GM13976 (cell line): ENCODE data around the gene DDX10.
"Not testable (repeated sequence)": the region's sequence is repeated elsewhere in the genome, so short reads cannot be mapped to it uniquely, and the experiment has no call there.

Source experiments
- DNase-seq: peaks from one replicate; pipeline ENCODE4 v3.0.0; 2012; ENCODE audit warnings: low spot score
- CTCF ChIP-seq: IDR thresholded peaks from 2 replicates; pipeline ENCODE4 v1.5.1; 2012; ENCODE audit warnings: borderline replicate concordance, mild to moderate bottlenecking; ENCODE audit not compliant: insufficient read depth; ENCODE audit errors: extremely low read depth, missing control alignments, control extremely low read depth
- in situ Hi-C: fragments of 300-500 bp; cut with MboI; formaldehyde crosslinking; loops from one replicate; pipeline ENCODE4 v1.12.0; 2022; ENCODE audit warnings: low sequenced_read_pairs, mixed read lengths, inconsistent platforms; ENCODE audit not compliant: unreplicated experiment

The DDX10 gene

DNA sequence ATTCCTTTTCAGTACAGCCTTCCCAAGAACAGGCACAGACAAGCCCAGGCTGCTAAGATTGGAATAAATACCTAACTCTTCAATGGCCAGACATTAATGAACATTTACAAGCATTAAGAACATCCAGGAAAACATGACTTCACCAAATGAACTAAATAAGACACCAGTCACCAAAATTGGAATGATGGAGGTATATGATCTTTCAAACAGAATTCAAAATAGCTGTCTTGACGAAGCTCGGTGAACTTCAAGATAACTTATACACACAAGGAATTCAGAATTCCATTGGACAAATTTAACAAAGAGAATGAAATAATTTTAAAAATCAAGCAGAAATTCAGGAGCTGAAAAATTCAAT, 16.4 kb upstream of the DDX10 start:
- no peak for TF ChIP-seq CTCF
- in situ Hi-C loops: loop anchor here (10.0 to 25.0 kb wide), 2 partner anchors 234 to 411 kb away; no protein-coding TSS in a partner anchor
- no peak for DNase-seq

DNA sequence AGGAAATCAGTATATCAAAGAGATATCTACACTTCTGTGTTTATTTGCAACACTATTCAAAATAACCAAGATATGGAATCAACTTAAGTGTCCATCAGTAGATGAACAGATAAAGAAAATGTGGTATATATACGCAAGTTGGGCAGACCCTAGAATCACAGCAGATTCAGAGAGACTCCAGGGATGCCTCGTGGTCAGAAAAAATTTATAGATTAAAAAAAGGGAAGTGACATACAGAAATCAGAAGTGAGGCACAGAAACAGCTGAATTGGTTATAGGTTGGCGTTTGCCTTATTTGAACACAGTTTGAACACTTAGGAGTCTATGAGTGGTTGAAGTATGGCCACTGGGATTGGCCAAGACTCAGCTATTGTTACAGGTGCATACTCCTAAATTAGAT, 10.8 kb upstream of the DDX10 start:
- DNase-seq: not testable (repeated sequence)
- in situ Hi-C loops: loop anchor here (10.0 to 25.0 kb wide), 2 partner anchors 539 to 642 kb away; partner anchors contain the start of gene CUL5

- peak; percentile 35 for DNase-seq
- in situ Hi-C loops: loop anchor here (10.0 to 25.0 kb wide), 2 partner anchors 540 to 643 kb away; partner anchors contain the start of gene CUL5
- peak; percentile 21 for TF ChIP-seq CTCF
Observed at GRCh38 chr11:108654994-108655631, 9.8 kb upstream of the DDX10 start.

DNA sequence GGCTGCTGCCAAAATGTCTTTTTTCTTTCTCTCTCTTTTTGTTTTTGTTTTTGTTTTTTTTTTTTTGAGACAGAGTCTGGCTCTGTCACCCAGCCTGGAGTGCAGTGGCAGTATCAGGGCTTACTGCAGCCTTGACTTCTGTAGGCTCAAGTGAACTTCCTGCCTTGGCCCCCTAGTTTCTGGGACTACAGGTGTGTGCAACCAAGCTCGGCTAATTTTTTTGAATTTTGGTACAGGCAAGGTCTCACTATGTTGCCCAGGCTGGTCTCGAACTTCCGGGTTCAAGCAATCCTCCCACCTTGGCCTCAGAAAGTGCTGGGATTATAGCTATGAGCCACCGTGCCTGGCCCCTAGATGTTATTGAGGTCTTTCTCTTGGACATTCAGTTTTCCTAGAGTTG, 2.2 kb upstream of the DDX10 start:
- DNase-seq: no peak
- TF ChIP-seq CTCF: no peak
- in situ Hi-C loops: loop anchor here (25.0 kb wide), 1 partner anchor 650 kb away; the partner anchor contains the start of gene CUL5

- in situ Hi-C loops: loop anchor here (25.0 kb wide), 1 partner anchor 651 kb away; the partner anchor contains the start of gene CUL5
Observed at GRCh38 chr11:108663154-108663877, 1.6 kb upstream of the DDX10 start.

DNA sequence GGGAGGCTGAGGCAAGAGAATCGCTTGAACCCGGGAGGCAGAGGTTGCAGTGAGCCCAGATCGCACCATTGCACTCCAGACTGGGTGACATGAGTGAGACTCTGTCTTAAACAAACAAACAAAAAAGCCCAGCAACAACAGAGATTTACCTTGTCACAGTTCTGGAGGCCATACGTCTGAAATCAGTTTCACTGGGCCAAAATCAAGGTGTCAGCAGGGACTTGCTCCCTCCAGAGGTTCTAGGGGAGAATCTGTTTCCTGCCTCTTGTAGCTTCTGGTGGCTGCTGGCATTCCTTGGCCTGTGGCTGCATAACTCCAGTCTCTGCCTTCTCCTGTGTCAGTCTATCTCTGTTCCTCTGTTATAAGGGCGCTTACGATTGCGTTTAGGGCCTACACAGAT, 1.5 kb downstream of the DDX10 start:
- in situ Hi-C loops: loop anchor here (25.0 kb wide), 1 partner anchor 654 kb away; the partner anchor contains the start of gene CUL5
- no peak for TF ChIP-seq CTCF
- no peak for DNase-seq

More at GRCh38 chr11:108663154-108663877, 1.6 kb upstream of the DDX10 start:
- no peak for TF ChIP-seq CTCF
- no peak for DNase-seq

- no peak for DNase-seq
- in situ Hi-C loops: loop anchor here (25.0 kb wide), 1 partner anchor 657 kb away; the partner anchor contains the start of gene CUL5
- TF ChIP-seq CTCF: no peak
Observed at GRCh38 chr11:108669286-108669685, 4.4 kb downstream of the DDX10 start.
